Neural cell (in vitro differentiated cells): ENCODE measurements around the gene COL27A1.

Experiments used
- EP300 ChIP-seq: fragments of 450-650 bp; conservative IDR thresholded peaks from 2 replicates; pipeline ENCODE4 v1.6.1; 2014; ENCODE audit warnings: antibody characterized with exemption, mild to moderate bottlenecking, moderate library complexity; ENCODE audit not compliant: poor library complexity, severe bottlenecking
- REST ChIP-seq: IDR thresholded peaks from 2 replicates; pipeline ENCODE4 v1.6.1; 2012; ENCODE audit warnings: borderline replicate concordance

GRCh38 chr9:114177423-114178064, 22.2 kb downstream of the COL27A1 start:
- TF ChIP-seq REST = no peak
- no peak for TF ChIP-seq EP300
